Ishikawa (cell line): ENCODE results near the gene ZNF518B.

Source experiments
- CEBPB ChIP-seq: IDR thresholded peaks from 2 replicates; pipeline ENCODE4 v1.6.1; 2012
- CREB1 ChIP-seq: IDR thresholded peaks from 2 replicates; pipeline ENCODE4 v1.6.1; 2012; ENCODE audit warnings: low read depth
- EGR1 ChIP-seq: IDR thresholded peaks from 2 replicates; pipeline ENCODE4 v1.6.1; 2012
- EP300 ChIP-seq: IDR thresholded peaks from 2 replicates; pipeline ENCODE4 v1.6.1; 2012; ENCODE audit warnings: borderline replicate concordance
- FOXM1 ChIP-seq: IDR thresholded peaks from 2 replicates; pipeline ENCODE4 v1.6.1; 2012; ENCODE audit warnings: low read depth, borderline replicate concordance
- RAD21 ChIP-seq: IDR thresholded peaks from 2 replicates; pipeline ENCODE4 v1.6.1; 2012; ENCODE audit warnings: low read depth
- TAF1 ChIP-seq: IDR thresholded peaks from 2 replicates; pipeline ENCODE4 v1.6.1; 2012; ENCODE audit warnings: low read depth, mild to moderate bottlenecking
- TCF12 ChIP-seq: IDR thresholded peaks from 2 replicates; pipeline ENCODE4 v1.6.1; 2012; ENCODE audit warnings: low read depth
- TEAD4 ChIP-seq: IDR thresholded peaks from 2 replicates; pipeline ENCODE4 v1.6.1; 2012
- YY1 ChIP-seq: IDR thresholded peaks from 2 replicates; pipeline ENCODE4 v1.6.1; 2012; ENCODE audit warnings: low read depth
- ZBTB7A ChIP-seq: IDR thresholded peaks from 2 replicates; pipeline ENCODE4 v1.6.1; 2012; ENCODE audit warnings: low read depth
- TF ChIP-seq, protein P1 (sequence below): IDR thresholded peaks from 2 replicates; pipeline ENCODE4 v1.6.1; 2012; ENCODE audit warnings: low read depth, mild to moderate bottlenecking
- TF ChIP-seq, protein P2 (sequence below): IDR thresholded peaks from 2 replicates; pipeline ENCODE4 v1.6.1; 2012
- TF ChIP-seq, protein P3 (sequence below): IDR thresholded peaks from 2 replicates; pipeline ENCODE4 v1.6.1; 2012

The ZNF518B gene

DNA sequence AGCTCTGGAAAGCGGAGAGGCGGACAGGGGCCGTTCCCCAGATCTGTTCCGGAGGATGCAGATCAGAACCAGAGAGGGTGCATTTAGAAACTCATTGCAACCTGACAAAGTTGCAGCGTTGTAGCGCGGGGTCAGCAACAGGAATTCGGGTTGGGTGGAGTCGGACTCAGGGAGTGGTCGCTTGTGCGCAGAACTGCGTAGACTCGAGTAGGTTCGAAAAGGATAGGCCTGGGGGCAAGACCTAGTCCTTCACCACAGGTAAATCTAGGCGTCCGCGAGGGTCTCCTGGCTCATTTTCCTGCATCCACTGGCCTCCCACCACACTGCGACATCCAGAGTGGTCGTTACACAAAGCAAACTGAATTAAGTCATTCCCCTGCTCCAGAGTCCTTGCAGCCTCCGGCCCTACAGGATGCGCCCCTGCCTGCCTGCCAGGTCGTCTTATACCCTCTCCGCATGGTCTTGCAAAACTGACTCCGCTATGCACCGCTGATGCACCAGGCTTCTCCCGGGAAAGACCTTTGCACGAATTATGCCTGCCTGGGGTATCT is 4.7 kb upstream of the ZNF518B start:
- TF ChIP-seq YY1 (no peak), FOXM1 (no peak)
- TF ChIP-seq, protein P1, sequence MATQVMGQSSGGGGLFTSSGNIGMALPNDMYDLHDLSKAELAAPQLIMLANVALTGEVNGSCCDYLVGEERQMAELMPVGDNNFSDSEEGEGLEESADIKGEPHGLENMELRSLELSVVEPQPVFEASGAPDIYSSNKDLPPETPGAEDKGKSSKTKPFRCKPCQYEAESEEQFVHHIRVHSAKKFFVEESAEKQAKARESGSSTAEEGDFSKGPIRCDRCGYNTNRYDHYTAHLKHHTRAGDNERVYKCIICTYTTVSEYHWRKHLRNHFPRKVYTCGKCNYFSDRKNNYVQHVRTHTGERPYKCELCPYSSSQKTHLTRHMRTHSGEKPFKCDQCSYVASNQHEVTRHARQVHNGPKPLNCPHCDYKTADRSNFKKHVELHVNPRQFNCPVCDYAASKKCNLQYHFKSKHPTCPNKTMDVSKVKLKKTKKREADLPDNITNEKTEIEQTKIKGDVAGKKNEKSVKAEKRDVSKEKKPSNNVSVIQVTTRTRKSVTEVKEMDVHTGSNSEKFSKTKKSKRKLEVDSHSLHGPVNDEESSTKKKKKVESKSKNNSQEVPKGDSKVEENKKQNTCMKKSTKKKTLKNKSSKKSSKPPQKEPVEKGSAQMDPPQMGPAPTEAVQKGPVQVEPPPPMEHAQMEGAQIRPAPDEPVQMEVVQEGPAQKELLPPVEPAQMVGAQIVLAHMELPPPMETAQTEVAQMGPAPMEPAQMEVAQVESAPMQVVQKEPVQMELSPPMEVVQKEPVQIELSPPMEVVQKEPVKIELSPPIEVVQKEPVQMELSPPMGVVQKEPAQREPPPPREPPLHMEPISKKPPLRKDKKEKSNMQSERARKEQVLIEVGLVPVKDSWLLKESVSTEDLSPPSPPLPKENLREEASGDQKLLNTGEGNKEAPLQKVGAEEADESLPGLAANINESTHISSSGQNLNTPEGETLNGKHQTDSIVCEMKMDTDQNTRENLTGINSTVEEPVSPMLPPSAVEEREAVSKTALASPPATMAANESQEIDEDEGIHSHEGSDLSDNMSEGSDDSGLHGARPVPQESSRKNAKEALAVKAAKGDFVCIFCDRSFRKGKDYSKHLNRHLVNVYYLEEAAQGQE, result no peak
- TF ChIP-seq, protein P2, sequence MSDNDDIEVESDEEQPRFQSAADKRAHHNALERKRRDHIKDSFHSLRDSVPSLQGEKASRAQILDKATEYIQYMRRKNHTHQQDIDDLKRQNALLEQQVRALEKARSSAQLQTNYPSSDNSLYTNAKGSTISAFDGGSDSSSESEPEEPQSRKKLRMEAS, result no peak

DNA sequence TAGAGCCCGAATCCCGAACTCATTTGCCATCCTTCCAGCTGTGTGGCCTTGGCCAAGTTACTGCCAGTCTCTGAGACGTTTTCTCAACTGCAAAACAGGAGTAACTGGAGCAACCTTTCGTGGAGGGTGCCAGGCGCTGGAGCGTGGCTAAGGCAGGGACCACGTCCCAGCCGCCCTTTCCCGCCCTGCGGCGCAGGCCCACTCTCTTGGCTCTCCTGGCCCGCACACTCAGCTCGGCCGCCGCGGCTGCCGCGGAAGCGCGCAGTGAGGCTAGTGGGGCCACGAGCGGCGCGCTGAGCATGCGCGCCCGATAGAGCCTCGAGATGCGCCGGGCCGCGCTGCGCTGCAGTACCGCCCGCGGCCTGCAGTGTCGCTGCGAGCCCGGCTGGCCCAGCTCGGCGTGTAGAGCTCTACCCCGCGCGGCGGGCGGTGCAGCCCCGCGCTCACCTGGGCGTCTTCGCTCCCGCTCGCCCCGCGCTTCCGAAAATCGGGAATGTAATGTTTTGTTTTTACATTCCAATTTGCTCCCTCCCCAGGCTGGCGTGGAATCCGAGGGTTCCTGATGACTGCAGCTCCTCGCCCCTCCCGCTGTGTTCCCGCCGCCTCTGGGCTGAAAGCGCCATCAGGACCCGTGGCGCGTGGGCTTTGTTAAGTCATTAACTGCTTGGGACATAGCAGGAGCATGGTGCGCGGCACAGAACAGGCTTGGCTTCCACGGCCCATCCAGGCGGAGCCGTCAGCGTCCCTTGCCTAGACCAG is 4.0 kb upstream of the ZNF518B start:
- TF ChIP-seq CEBPB (no peak), TAF1 (no peak)

DNA sequence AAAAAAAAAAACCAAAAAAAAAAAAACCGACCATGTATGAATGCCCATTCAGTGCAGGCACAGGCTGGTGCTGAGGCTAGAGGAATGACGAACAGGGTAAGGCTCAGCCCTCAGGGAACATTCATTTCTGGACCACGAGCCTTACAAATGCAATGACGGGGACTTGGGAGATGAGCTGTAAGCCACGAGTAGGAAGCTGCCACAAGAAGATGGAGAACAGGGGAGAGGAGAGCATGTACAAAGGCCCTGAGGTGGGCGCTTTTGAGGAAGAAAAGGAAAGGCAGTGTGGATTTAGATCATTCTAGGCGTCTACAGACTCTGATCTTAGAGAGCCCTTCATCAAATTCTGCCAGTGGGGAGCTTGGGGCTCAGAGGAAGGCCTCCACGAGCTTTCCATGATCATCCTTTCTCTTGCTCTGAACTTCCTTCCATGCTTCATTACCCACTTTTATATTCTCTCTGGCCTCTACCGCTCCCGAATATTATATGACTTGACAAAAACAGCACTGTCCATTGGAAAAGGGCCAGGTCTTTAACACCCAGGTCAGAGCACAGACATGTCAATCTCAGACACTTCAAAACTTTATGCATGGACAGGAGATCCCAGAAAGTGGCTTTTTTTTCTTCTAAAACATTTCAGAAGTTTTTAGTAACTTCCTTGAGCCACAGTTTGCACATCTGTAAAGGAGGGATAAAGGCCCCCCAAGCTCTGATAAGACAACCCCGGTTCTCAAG is 3.3 kb upstream of the ZNF518B start:
- TF ChIP-seq TEAD4 (no peak), CREB1 (no peak), TAF1 (no peak), RAD21 (no peak), YY1 (no peak)
- TF ChIP-seq, protein P3, sequence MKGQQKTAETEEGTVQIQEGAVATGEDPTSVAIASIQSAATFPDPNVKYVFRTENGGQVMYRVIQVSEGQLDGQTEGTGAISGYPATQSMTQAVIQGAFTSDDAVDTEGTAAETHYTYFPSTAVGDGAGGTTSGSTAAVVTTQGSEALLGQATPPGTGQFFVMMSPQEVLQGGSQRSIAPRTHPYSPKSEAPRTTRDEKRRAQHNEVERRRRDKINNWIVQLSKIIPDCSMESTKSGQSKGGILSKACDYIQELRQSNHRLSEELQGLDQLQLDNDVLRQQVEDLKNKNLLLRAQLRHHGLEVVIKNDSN, result no peak
- TF ChIP-seq, protein P1, result no peak

DNA sequence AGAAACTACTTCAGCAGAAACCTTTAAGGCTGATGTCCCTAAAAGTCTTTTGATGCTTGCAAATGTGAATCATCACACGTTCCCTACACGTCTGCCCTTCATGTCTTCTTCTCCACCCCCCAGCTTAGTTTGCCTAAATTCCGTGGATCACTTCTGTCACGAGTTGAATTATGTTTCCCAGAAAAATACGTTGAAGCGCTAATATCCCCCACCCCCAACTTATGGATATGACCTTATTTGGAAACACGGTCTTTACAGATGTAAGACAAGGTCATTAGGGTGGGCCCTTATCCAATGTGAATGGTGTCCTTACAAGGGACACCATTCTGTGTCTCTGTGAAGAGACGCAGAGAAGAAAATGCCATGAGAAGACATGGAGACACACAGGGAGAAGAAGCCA is 2.1 kb upstream of the ZNF518B start:
- no peak for TF ChIP-seq TCF12
- TF ChIP-seq, protein P1, result no peak
- TF ChIP-seq CEBPB, result no peak
- no peak for TF ChIP-seq EGR1
- TF ChIP-seq RAD21, result no peak
- no peak for TF ChIP-seq EP300
- TF ChIP-seq YY1, result no peak
- TF ChIP-seq ZBTB7A, result no peak
- TF ChIP-seq, protein P3, result no peak

DNA sequence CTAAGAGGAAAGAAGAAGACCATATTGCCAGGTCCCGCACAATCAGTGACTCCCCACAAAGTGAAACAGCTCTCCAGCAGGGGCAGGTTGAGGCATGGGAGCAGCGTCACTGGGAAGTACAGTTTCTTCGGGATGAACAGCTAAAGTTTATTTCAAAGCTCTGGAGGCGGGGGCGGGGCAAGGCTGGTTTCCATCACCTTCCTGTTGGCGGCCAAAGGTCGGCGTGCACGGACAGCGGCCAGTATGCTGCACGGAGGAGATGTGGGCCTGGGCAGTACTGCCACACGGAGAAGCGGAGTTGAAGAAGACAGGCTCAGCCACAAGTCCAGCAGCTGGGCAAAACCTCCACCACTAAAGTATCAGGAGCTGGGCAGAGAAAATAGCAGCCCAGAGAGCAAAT is 951 bp upstream of the ZNF518B start:
- TF ChIP-seq, protein P2, result no peak
- TF ChIP-seq, protein P3, result no peak
- TF ChIP-seq EP300 (no peak), YY1 (no peak), CREB1 (no peak), FOXM1 (no peak), TEAD4 (no peak)
